GM18511 (cell line): ENCODE measurements around the gene ULK4.
"Not testable (repeated sequence)": the region's sequence is repeated elsewhere in the genome, so short reads cannot be mapped to it uniquely, and the experiment has no call there.

Experiments used
- ATAC-seq: cut with Tn5 transposase; IDR thresholded peaks from one replicate; pipeline ENCODE4 v1.9.1; 2021; ENCODE audit warnings: mild to moderate bottlenecking, moderate library complexity; ENCODE audit not compliant: unreplicated experiment

ULK4 gene

DNA sequence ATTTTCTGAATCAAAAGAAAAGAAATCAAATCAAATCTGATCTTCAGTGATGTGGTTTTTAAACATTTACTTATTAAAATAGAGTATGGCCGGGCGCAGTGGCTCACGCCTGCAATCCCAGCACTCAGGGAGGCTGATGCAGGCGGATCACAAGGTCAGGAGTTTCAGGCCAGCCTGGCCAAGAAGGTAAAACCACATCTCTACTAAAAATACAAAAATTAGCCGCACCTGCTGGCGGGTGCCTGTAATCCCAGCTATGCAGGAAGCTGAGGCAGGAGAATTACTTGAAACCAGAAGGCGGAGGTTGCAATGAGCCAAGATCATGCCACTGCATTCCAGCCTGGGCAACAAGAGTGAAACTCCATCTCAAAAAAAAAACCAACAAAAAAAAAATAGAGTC is 169.1 kb downstream of the ULK4 start:
- no peak for ATAC-seq

DNA sequence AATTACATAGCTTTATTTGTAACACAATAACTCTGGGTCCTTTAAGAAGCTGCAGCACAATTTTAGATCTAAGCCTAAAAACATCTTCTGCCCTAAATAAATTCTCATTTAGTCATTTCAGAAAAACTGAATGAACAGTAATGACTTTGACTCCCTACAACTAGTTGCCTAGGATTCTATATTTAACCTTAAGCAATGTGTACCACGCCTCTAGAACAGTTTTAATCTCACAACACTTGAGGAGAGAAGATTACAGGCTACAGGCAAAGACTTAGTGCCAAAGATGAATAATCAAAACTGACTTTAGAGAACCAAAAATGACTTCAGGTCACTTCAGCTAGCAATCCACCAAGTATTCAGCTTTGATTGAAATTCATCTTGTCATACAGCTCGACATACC is 192.8 kb downstream of the ULK4 start:
- ATAC-seq, result no peak

DNA sequence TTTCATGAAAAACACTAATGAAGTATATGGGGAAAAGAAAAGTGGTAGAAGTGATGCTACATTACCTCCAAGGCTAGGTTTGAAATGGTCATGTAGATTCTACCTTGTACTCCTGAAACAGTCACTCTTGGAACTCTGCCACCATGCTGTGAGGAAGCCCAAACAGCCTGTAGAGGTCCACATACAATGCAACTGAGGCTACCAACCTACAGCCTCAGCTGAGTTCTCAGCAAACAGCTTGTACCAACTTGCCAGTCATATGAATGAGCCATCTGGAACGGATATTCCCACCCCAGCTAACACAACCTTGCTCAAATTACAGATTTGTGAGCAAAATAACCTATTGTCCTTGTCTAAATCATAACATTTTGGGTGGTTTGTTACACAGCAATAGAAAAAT is 193.5 kb downstream of the ULK4 start:
- no peak for ATAC-seq

DNA sequence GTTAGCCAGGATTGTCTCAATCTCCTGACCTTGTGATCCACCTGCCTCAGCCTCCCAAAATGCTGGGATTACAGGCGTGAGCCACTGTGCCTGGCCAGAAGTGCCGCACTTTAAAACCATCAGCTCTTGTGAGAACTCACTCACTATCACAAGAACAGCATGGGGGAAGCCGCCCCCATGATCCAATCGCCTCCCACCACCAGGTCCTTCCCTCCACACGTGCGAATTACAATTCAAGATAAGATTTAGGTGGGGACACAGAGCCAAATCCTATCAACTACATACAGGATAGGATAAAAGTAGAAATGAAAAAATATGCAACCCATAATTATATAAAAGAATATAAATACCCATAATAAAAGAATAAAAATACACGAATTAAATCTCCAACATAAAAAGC is 199.0 kb downstream of the ULK4 start:
- not testable (repeated sequence) for ATAC-seq

DNA sequence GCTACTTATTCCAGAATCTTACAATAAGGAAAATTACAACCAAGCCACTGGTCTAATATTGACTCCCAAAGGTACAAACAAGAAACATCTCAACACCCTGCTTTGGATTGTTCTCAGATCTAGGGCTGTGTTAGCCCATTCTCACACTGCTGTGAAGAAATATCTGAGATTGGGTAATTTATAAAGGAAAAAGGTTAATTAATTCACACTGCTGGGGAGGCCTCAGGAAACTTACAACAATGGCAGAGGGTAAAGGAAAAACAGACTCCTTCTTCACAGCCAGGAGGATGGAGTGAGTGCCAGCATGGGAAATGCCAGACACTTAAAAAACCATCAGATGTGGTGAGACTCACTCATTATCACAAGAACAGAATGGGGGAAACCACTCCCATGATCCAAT is 208.3 kb downstream of the ULK4 start:
- no peak for ATAC-seq

DNA sequence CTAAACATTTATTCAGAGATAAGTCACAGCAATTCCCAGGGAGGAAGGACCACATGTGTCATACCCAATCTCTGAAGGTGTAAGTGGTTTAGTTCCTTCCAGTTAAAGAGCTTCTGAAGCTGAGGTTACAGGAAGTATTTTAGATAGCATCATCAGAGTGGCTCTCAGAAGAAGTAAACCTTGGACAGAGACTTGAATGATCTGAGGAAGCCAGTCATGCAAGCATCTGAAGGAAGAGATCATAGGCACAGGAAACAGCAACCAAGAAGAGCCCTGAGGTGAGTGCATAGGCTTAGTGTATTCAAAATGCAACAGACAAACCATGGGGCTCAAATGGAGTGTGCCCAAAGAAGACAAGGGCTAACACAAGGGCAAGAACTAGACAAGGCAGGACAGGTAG is 210.3 kb downstream of the ULK4 start:
- ATAC-seq, result no peak

DNA sequence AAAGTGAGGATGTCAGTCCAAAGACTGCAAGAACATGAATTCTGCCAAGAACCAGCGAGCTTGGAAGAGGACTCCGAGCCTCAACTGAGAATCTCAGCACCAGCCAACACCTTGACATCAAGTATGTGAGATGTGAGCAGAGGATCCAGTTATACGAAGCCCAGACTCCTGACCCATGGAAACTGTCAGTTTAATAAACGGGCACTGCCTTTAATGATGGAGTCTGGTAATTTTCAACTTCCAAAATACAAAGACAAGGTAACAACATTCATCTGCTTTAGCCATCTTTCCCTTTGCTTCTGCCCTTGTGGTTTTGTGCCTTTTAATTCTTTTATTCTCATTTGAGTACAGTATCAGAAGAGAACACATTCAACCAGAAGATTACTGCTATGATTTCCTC is 211.9 kb downstream of the ULK4 start:
- no peak for ATAC-seq

DNA sequence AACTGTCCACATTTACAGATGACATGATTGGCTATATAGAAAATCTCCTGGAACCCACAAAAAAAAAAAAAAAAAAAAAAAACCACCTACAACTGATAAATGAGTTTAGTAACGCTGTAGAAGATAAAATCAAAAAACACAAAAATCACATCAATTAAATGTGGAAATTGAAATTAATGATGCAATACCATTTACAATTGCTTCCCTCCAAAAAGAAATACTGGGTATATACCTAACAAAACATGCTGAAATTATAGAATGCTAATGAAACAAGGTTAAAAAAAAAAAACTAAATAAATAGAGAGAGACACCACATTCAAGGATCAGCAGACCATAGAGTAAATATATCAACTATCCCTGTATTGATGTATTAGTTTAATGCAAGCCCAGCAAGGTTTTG is 215.7 kb downstream of the ULK4 start:
- ATAC-seq, result no peak

DNA sequence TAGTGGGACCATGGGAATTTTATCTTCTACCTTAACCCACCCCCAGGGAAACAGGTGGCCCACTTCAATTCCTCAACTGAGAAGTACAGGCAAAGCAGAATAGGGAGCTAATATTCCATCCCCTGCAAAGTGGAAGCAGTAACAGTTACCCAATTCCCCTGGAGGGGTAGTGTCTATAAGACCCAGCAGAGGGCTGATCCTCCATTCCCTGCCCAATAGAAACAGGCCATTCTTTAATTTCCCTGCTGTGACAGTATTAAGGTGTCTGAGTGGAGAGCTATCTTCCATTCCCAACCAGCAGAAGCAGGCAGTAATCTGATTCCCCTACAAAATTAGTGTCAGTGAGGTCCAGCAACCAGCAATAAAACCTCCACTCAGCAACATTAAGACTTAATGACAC is 219.8 kb downstream of the ULK4 start:
- ATAC-seq, result no peak

DNA sequence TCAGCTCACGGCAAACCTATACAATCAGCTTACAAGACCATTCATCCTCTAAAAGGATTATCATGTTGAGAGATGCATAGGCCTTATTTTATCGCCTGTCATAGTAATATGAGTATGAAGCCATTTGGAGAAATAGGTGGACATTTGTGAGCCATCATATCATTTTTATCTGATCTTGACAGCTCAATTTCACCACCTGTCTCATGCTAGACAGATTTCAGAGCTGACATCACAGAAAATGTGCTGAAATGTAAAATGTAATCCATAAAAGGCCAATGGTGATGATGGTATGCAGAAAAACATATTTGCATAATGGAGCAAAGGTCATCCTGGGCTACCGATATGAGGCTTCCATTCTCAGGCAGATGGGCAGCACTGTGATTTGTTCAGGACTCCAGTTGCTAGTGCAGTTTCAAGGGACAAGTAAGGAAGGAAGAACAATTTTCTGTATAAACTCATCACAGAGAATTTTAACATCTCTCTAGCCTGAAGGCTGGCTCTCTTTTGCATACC is 221.5 kb downstream of the ULK4 start:
- ATAC-seq, result no peak

DNA sequence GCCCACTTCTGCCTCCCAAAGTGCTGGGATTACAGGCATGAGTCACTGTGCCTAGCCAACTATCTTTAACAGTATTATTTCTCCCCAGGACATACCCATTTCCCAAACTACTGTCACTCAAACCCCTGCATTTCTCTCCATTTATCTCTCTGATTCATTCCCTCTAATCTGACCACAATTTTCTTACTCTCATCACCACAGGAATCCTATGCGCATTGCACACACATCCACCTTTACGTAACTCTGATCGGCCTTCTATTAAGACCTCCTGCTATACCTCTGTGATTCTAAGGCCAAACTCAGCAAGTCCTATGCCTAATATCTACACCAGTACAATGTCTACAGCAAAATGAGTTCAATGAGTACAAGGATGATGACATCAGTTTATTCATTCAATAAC is 235.0 kb downstream of the ULK4 start:
- no peak for ATAC-seq

DNA sequence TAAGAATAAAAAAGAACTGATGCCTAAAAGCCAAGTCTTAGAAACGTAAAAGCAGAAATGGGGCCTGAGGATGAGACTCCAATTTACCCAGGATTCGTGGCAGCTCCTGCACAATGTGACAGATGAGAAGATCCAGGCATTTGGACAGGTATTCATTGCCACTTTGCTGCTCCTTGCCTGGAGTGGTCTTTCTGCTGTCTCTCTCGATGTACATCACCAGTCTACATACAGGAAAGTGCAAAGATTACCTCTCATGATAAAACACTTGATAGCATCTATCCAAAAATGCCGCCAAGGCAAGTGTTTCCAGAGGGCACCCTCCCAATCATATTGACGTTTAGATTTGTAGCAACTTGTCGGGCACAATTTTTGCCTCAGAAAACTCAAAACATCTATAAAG is 244.3 kb downstream of the ULK4 start:
- ATAC-seq, result no peak

DNA sequence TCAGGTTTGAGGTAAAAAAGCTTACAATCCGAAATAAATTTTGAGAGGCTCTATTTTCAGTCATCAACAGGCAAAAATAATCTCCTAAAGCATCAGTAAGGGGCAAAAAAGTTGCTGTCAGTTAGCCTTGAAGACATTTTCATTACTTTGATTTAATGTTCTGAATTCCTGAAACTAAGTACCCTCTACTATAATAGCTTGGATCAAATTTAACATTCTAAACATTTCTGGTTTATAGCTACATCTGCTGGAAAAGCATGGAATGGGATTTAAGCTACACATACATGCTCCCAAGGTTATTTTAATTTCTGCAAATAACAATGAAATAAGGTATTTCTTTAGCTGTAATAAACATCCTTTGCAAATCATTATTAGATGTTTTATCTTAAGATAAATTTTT is 245.4 kb downstream of the ULK4 start:
- ATAC-seq, result no peak

DNA sequence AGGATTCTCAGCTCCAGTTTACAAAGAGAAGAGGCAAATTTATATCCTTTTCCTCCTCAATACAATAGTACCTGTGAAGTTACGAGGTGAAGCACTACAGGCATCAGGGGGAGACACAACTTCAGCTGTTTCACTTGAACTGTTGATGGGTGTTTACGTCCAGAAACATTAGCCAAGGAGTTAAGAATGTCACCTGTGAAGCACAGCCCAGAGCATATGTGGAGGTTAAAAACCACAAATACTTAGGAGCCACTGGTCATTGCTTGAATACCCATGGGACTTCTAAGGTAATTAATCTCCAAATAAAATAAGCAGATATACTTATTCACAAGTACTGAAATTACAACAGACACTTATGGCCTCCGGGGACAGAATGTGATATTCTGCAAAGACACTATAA is 246.5 kb downstream of the ULK4 start:
- ATAC-seq, result no peak

DNA sequence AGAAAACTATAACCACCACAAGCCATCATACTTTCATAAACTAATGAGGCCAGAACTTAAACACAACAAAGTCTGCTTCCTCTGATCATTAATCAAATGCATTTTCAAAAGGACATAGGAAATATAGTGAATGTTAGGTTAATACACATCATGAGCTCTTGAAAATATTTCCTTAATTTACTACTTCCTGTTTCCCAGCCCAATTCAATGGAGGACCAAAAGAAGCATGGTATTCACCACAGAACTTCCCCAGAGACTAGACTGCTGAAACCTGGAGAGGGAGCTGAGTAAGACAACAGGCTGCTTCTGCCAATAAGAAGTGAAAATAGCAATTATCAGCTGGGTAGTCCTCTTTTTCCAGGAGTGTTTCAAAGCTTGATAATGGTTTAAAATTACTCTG is 250.3 kb downstream of the ULK4 start:
- ATAC-seq, result no peak

DNA sequence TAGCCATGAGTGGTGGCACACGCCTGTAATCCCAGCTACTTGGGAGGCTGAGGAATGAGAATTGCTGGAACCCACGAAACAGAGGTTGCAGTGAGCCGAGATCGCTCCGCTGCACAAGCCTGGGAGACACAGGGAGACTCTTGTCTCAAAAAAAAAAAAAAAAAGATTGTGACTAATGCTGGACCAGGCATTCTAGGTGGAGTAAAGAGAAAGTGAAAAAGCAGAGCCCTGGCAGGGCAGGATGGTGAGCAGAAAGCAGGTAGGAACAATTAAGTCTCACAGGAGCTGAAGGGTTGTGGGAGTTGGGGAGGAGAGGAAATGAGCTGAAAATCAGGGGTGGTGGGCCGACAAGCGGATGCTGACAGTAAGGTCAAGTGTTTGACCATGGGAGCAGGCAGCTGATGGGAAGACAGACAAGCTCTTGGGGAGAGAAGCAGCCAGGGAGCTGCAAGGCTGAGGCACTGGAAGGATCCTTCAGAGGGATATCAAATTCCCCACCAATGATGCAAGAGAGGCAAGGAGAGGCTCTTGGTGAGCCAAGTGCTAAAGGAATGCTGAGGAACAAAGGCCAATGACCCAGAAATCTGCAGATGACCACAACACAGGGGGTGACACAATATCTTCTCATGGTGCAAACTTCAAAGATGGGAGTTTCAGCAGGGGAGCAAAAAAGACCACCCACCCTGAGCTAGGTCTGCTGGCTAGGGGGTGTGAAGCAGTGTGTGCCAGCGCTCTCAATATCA is 251.1 kb downstream of the ULK4 start:
- ATAC-seq, result no peak

DNA sequence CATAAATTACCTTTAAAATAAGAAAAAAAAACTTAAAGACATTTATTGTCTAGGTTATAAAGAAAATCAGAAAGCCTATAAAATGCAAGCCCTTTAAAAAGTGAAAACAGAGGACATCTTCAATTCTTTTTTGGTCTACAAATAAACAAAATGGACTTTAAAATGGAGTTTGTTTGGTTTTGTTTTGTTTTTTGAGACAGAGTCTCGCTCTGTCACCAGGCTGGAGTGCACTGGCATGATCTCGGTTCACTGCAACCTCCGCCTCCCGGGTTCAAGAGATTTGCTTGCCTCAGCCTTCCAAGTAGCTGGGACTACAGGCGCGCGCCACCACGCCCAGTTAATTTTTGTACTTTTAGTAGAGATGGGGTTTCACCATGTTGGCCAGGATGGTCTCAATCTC is 252.7 kb downstream of the ULK4 start:
- not testable (repeated sequence) for ATAC-seq

DNA sequence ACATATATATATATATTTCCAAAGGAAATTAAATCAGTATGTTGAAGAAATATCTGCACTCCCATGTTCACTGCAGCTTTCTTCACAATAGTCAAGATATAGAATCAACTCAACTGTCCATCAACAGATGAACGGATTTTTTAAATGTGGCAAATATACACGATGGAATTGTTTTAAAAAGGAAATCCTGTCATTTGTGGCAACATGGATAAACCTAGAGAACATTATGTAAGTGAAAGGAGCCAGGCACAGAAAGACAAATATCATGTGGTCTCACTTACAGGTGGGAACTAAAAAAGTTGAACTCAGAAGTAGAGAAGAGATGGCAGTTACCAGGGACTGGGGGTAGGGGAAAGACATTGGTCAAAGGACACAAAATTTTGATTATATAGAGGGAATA is 253.7 kb downstream of the ULK4 start:
- ATAC-seq, result no peak

DNA sequence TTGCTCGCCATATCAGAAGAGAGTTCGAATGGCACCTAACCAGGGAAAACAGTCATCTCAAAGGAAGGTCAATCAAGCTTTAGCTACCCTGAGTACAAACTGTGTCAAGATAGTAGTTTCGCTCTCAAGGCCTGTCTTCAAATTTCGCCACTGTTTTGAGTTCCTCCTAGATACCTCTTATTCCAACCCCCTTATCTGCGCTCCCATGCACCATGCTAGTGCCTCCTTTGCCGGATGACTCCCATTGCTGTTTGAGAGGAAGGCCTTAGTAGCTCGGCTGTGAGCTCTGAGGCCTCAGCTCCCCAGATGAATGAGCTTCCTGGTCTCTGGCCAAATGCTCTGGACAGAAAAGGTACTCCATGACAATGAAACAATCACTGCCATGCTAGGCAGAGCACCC is 256.0 kb downstream of the ULK4 start:
- ATAC-seq, result no peak

DNA sequence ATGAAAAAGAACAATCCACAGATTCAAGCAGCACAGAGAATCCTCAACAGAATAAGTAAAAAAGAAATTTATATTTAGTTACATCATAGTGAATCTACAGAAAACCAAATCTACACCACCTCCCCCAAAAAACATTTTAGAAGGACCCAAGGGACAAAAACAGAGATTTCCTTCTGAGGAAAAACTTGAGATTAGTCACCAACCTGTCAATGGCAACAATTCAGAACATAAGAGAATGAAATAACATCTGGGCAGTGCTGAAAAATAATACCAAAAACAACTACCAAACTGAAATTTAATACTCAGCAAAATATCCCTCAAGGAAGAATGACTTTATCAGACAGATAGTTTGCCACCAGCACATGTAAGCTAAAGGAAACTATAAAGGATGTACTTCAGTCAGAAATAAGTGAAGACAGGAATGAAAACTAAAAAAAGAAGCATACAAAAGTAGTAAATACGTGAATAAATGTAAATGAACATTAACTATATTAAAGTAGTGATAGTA is 260.7 kb downstream of the ULK4 start:
- no peak for ATAC-seq

DNA sequence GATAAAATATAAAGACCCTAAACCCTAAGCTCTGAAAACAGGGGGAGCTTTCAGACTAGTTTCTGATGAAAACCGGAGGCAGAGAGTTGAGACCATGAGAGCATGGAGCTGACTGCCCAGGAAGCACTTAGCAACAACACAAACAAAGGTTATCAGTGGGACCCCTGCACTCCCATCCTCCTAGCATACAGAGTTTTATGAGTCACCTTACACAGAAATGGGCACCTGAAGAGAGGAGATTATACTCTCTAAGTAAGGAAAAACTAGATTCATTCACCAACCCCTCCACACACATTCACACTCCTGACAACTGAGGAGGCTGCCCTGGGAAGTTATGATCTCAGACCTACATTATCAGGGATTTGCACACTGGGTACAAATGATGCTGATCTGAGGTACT is 261.7 kb downstream of the ULK4 start:
- ATAC-seq, result no peak

DNA sequence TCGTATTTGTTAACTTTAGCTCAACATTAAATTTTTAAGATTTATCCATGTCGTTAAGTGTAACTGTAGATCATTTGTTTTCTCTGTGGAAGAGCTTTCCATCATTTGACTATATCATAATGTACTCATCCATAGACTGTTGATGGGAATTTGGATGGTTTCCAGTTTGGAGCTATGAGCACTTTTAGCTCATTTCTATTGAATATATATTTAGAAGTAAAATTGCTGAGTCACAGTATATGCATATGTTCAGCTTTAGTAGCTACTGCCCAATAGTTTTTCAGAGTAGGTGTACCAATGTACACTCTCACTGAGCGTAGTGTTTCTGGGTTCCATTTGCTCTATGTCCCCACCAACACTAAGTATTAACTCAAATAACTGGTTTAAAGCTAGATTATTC is 263.0 kb downstream of the ULK4 start:
- ATAC-seq, result no peak

DNA sequence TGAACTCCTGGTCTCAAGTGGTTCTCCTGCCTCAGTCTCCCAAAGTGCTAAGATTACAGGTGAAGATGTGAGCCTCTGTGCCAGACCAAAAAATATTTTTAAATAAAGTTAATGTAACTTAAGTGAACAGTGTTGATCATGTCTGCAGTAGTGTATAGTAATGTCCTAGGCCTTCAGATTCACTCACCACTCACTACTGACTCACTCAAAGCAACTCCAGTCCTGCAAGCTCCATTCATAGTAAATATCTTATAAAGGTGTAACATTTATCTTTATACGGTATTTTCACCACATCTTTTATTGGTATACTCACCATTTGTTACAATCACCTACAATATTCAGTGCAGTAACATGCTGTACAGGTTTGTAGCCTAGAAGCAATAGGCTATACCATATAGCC is 264.2 kb downstream of the ULK4 start:
- ATAC-seq, result no peak
